GM03348 (cell line): ENCODE results near the gene CTNNB1.
A peak's percentile ranks its signal among the peaks of the same experiment; 100 is the strongest.

Source experiments
- DNase-seq: peaks from one replicate; pipeline ENCODE4 v3.0.0; 2012; ENCODE audit warnings: low spot score

Gene CTNNB1

GRCh38 chr3:41193794-41194539 is 5.3 kb upstream of the CTNNB1 start:
- no peak for DNase-seq

DNA sequence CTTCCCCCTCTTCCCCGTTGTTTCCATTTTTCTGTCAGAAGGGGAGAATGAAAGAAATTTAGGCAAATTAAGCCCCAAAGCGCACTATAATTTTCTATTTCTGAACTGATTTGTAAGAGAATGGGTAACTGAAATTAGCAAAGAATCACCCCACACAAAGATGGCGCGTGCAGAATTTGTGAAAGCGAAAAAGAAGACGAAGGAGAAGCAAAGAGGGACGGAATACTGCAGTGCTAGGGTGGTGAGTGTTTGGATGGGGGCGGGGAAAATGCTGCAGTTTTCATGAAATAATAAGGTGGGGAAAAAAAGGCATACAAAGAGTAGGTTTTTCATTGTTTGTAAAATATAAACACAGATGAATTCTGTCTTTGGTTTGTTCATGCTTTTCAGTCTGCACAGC is 4.6 kb upstream of the CTNNB1 start:
- DNase-seq, result no peak

DNA sequence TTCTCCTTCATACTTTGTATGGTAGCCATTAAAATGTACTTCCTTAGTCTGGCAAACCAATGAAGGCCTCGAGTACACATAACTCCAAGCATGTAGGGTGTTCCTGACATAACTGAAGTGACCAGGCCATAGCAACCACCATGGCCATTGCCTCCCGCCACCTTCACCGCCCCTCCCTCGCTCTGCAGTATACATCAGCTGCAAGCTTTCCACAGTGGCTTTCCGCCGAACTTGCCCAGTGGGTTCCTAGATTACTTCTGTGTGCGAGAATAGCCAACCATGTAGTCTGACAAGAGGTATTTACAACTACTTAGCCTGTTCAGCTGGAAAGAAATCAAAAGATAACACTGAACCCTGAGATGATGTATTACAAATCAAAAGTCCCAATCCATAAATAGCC is 3.4 kb upstream of the CTNNB1 start:
- DNase-seq, result no peak

DNA sequence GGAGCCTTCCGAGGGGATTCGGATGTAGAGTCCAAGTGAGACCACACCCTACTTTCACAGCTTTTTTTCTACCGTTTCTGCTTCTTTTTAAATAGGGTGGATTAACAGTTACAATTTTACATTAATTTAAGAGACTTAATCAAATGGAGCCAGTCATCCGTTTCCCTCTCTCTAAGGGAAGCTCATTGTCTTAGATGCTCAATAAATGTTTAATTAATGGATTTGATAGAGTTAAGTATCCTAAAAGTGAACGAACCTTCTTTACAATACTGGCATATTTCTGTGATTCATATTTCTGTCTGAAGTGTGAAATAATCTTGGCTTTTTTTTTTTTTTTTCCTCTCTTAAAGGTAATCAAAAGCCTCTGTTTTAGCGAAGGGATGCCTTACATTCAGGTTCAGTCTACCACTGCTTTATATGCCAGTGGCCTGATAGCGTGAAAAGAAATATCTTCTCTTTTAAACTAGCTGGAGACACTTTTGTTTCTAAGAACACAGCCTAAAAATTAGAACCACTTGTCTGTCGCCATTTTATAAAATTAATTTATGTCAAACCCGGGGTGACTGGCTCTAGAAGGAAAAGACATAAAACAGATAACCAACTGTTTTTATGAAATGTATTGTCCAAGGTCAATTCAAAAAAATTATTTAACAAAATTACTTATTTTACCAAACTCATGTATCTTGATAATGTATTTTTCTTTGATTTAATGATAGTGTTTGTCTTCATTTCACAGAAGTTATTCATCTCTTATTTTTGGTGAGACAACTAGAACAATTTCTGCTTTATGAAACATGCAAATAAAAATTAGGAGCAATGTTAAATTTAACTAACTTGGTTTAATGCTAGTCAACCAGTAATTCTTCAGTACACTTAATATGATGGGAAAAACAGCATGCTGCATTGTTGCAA is 2.5 kb upstream of the CTNNB1 start:
- no peak for DNase-seq

DNA sequence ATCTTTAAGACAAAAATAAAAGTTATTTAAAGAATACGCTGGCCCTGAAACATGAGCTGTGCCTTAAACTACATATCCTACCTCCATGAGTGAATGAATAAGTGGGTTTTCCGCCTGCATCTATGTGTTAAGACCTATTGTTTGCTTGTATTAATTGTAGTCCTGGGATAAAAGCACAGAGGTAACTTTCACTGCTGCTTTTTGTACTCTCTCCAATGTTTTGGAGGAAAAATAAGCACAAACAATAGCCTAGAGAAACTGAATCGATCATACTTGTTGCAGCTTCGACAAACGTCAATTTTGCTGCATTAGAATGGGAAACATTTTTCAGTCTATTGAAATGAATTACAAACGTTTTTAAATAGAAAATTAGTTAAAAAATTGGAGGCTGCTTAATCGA is 1.3 kb upstream of the CTNNB1 start:
- no peak for DNase-seq

DNA sequence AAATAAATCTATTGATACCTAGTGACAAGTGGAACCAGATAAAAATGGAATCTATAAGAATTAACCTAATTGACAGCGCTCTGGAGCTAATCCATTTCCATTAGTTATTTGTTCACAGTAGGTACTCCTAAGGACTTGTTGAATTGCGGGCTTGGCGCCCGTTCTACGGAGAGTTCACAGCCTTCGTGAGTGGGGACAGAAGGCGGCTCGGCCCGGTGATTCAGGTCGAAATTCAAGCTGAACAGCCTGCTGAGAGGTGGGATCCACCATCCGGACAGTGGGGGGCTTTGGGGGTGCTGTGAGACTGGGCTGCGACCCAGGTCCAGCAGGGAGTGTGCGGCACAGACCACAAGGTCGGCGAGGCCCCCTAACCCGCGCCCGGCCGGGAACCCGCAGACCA is 779 bp upstream of the CTNNB1 start:
- DNase-seq, result no peak

- peak; percentile 76 for DNase-seq
These were observed 762 bp downstream of the CTNNB1 start for GRCh38 chr3:41199866-41200668.

DNA sequence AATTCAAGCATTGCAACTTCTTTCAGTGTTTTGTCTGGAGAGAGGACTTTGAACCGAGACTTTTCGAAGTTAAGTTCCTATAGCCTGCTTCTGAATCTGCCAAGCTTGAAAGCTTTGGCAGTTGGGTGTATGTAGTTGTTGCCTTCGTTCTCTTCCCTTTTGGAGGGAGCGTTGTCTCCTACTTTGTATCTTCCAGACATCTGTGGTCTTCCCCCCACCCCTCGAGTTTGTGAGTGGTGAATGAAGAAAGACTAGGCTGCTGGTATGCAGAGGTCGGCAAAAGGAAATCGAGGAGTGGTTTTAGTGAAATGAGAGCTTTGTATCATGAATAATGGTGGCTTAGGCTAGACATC is 1.3 kb downstream of the CTNNB1 start:
- peak; percentile 58 for DNase-seq

GRCh38 chr3:41202075-41202833 is 2.9 kb downstream of the CTNNB1 start:
- no peak for DNase-seq

- DNase-seq, result peak; percentile 43
These were observed 3.6 kb downstream of the CTNNB1 start for GRCh38 chr3:41202834-41203345.

DNA sequence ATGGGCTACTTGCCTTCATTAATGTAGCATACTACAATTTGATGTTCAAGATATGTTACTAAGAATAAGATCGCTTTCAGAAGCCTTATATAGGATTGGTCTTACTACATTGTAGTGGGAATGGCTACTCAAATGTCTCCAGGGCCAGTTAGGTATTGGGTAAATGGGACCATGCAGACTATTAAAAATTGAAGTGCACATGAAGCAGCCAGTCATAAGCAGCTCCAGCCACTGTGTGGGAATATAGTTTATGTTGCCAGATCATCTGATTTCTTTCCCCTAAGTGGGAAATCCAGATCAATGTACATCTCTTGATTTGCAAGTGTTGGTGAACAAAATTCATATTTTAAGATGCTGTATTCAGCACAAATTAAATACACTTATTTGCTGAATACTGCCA is 5.1 kb downstream of the CTNNB1 start:
- DNase-seq, result no peak

DNA sequence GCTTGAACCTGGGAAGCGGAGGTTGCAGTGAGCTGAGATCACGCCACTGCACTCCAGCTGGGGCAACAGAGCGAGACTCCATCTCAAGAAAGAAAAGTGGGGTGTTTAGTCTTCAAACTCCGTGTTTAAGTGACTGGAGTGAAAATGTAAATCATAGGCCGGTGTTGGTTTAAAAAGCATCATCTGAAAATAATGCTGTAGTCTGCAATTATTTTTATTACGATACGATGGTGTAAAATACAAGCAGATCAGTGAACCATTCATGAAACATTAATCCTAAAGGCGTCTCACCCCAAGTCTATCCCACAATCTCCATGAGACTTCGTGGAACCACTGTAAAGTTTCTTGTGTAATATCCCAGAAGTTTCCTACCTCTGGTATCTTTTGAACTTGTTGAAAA is 6.3 kb downstream of the CTNNB1 start:
- DNase-seq, result no peak

- DNase-seq, result no peak
These were observed 8.1 kb downstream of the CTNNB1 start for GRCh38 chr3:41207355-41207754.

GRCh38 chr3:41208507-41209220 is 9.4 kb downstream of the CTNNB1 start:
- DNase-seq, result no peak

GRCh38 chr3:41209646-41210045 is 10.3 kb downstream of the CTNNB1 start:
- no peak for DNase-seq

DNA sequence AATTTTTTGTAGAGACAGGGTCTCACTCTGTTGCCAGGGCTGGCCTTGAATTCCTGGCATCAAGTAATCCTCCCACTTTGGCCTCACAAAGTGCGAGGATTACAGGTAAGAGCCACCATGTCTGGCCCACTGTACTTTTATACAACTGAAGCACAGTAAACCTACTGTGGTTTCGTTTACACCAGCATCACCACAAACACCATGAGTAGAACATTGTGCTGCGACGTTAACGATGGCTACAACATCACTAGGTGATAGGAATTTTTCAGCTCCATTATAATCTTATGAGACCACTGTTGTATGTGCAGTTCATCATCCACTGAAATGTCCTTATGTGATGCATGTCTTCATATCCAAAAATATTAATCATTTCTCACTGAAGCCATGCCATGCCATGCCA is 11.7 kb downstream of the CTNNB1 start:
- no peak for DNase-seq

DNA sequence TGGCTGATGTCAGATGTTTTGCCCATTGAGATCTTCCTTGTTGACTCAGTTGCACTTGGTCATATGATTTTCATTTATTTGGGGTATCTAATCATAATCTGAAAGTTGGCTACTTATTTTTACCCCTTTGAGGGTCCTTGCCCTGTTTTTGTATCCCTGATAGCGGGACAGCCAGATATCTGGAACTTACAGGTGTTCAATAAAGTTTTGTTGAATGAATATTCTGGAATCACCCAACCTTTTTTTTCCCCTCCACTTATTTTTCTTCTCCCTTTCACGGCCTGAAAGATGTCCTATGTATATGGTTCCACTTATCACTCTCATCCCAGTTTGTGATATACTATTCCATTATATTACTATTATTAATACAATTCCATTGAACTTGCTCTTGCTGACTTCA is 12.8 kb downstream of the CTNNB1 start:
- DNase-seq, result no peak

- DNase-seq, result no peak
These were observed 14.3 kb downstream of the CTNNB1 start for GRCh38 chr3:41213588-41213987.

- DNase-seq, result no peak
These were observed 17.1 kb downstream of the CTNNB1 start for GRCh38 chr3:41216422-41216821.

DNA sequence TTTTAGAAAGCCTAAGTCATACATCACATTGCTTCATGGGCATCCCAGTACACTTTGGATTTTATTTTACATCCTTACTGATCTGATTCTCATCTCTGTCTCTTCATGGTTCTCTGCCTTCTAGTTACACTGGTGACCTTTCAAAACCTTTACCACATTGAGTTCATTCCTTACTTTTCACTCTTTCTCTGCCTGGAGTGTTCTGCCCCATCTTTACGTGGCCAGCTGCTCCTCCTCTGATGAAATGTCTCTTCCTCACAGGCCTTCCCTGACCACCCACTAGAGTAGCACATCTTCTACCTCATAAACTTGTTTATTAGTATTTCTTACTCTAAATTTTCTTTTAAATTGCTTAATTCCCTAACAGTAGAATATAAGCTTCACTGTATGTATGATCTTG is 17.7 kb downstream of the CTNNB1 start:
- no peak for DNase-seq

GRCh38 chr3:41219424-41219823 is 20.1 kb downstream of the CTNNB1 start:
- DNase-seq, result no peak
